IPS-15b (cell line): ENCODE data around the gene PNLIPRP3.
"Not testable (repeated sequence)": the region's sequence is repeated elsewhere in the genome, so short reads cannot be mapped to it uniquely, and the experiment has no call there.

Experiments
- H3K27me3 ChIP-seq: one replicate; pipeline ENCODE4 v1.6.1; 2013; ENCODE audit warnings: low read length; ENCODE audit not compliant: control insufficient read depth, insufficient read depth
- H3K36me3 ChIP-seq: one replicate; pipeline ENCODE4 v1.6.1; 2013; ENCODE audit warnings: low read length; ENCODE audit not compliant: control insufficient read depth, insufficient read depth
- H3K4me1 ChIP-seq: one replicate; pipeline ENCODE4 v1.6.1; 2013; ENCODE audit warnings: mild to moderate bottlenecking, low read length; ENCODE audit not compliant: control insufficient read depth, insufficient read depth
- H3K4me3 ChIP-seq: one replicate; pipeline ENCODE4 v1.5.1; 2013; ENCODE audit warnings: low read depth, low read length
- H3K9ac ChIP-seq: one replicate; pipeline ENCODE4 v1.6.1; 2013; ENCODE audit warnings: low read depth, mild to moderate bottlenecking, low read length
- H3K9me3 ChIP-seq: one replicate; pipeline ENCODE4 v1.6.1; 2013; ENCODE audit warnings: mild to moderate bottlenecking, low read length; ENCODE audit not compliant: control insufficient read depth, insufficient read depth

The PNLIPRP3 gene

GRCh38 chr10:116427671-116428070 is at the start of gene PNLIPRP3:
PNLIPRP3 (plus strand) TSS chr10:116427847; CDS start chr10:116428013, 166 bp downstream.
- Histone ChIP-seq H3K4me1 (no peaks in the 10 kb centered on the region), H3K4me3 (no peak within 1 kb of the TSS), H3K27me3 (no peaks in the 10 kb centered on the region), H3K9ac (no peak within 1 kb of the TSS), H3K36me3 (no peaks in the 10 kb centered on the region), H3K9me3 (no peaks in the 10 kb centered on the region)

GRCh38 chr10:116382290-116382689 is 45.4 kb upstream of the PNLIPRP3 start:
- Histone ChIP-seq H3K27me3 (no peaks in the 10 kb centered on the region), H3K4me1 (no peaks in the 10 kb centered on the region), H3K4me3 (no peak overlapping the region), H3K9me3 (no peaks in the 10 kb centered on the region), H3K36me3 (no peaks in the 10 kb centered on the region), H3K9ac (no peak overlapping the region)

GRCh38 chr10:116385311-116385710 is 42.3 kb upstream of the PNLIPRP3 start:
- Histone ChIP-seq H3K9me3 (no peaks in the 10 kb centered on the region), H3K4me1 (no peaks in the 10 kb centered on the region)

GRCh38 chr10:116385994-116386809 is 41.4 kb upstream of the PNLIPRP3 start:
- Histone ChIP-seq H3K9ac (no peak overlapping the region), H3K27me3 (no peaks in the 10 kb centered on the region), H3K4me3 (no peak overlapping the region), H3K36me3 (no peaks in the 10 kb centered on the region), H3K4me1 (no peaks in the 10 kb centered on the region), H3K9me3 (no peaks in the 10 kb centered on the region)

More at GRCh38 chr10:116385311-116385710, 42.3 kb upstream of the PNLIPRP3 start:
- H3K9ac ChIP-seq: no peak overlapping the region
- H3K27me3 ChIP-seq: no peaks in the 10 kb centered on the region
- no peak overlapping the region for H3K4me3 ChIP-seq
- no peaks in the 10 kb centered on the region for H3K36me3 ChIP-seq

- H3K9ac ChIP-seq, H3K4me3 ChIP-seq, H3K27me3 ChIP-seq, H3K9me3 ChIP-seq, H3K36me3 ChIP-seq, H3K4me1 ChIP-seq: not testable (repeated sequence)
Measured at GRCh38 chr10:116393246-116393831, 34.3 kb upstream of the PNLIPRP3 start.

- H3K9me3 ChIP-seq: no peaks in the 10 kb centered on the region
- no peak overlapping the region for H3K9ac ChIP-seq
- H3K36me3 ChIP-seq: no peaks in the 10 kb centered on the region
Measured at GRCh38 chr10:116395223-116395985, 32.2 kb upstream of the PNLIPRP3 start.

GRCh38 chr10:116398224-116398623 is 29.4 kb upstream of the PNLIPRP3 start:
- Histone ChIP-seq H3K36me3 (no peaks in the 10 kb centered on the region), H3K9me3 (no peaks in the 10 kb centered on the region), H3K4me3 (no peak overlapping the region)

More at GRCh38 chr10:116395223-116395985, 32.2 kb upstream of the PNLIPRP3 start:
- no peak overlapping the region for H3K4me3 ChIP-seq
- no peaks in the 10 kb centered on the region for H3K27me3 ChIP-seq
- H3K4me1 ChIP-seq: peaks cover 2% of the 10 kb centered on the region

GRCh38 chr10:116402858-116403257 is 24.8 kb upstream of the PNLIPRP3 start:
- Histone ChIP-seq H3K4me3 (no peak overlapping the region), H3K4me1 (peaks cover 2% of the 10 kb centered on the region), H3K9ac (no peak overlapping the region), H3K9me3 (no peaks in the 10 kb centered on the region), H3K36me3 (no peaks in the 10 kb centered on the region), H3K27me3 (no peaks in the 10 kb centered on the region)

More at GRCh38 chr10:116398224-116398623, 29.4 kb upstream of the PNLIPRP3 start:
- peaks cover 2% of the 10 kb centered on the region for H3K4me1 ChIP-seq
- H3K9ac ChIP-seq: no peak overlapping the region
- H3K27me3 ChIP-seq: no peaks in the 10 kb centered on the region

GRCh38 chr10:116403740-116404250 is 23.9 kb upstream of the PNLIPRP3 start:
- Histone ChIP-seq H3K27me3 (no peaks in the 10 kb centered on the region), H3K9me3 (no peaks in the 10 kb centered on the region), H3K4me1 (no peaks in the 10 kb centered on the region), H3K4me3 (no peak overlapping the region), H3K9ac (no peak overlapping the region), H3K36me3 (no peaks in the 10 kb centered on the region)

- Histone ChIP-seq H3K9ac (no peak overlapping the region), H3K27me3 (no peaks in the 10 kb centered on the region)
Measured at GRCh38 chr10:116408719-116409118, 18.9 kb upstream of the PNLIPRP3 start.

GRCh38 chr10:116410351-116410750 is 17.3 kb upstream of the PNLIPRP3 start:
- no peak overlapping the region for H3K9ac ChIP-seq
- H3K27me3 ChIP-seq: no peaks in the 10 kb centered on the region
- H3K4me1 ChIP-seq: no peaks in the 10 kb centered on the region
- no peak overlapping the region for H3K4me3 ChIP-seq
- no peaks in the 10 kb centered on the region for H3K9me3 ChIP-seq
- no peaks in the 10 kb centered on the region for H3K36me3 ChIP-seq

More at GRCh38 chr10:116408719-116409118, 18.9 kb upstream of the PNLIPRP3 start:
- H3K36me3 ChIP-seq: no peaks in the 10 kb centered on the region
- H3K4me1 ChIP-seq: no peaks in the 10 kb centered on the region
- no peaks in the 10 kb centered on the region for H3K9me3 ChIP-seq
- no peak overlapping the region for H3K4me3 ChIP-seq
